HG02678 (cell line): ENCODE measurements around the gene FMNL2.
A peak's percentile ranks its signal among the peaks of the same experiment; 100 is the strongest.

Experiments used
- ATAC-seq: cut with Tn5 transposase; IDR thresholded peaks from one replicate; pipeline ENCODE4 v1.9.1; 2021; ENCODE audit warnings: mild to moderate bottlenecking, moderate library complexity; ENCODE audit not compliant: unreplicated experiment

The FMNL2 gene

GRCh38 chr2:152569186-152569585 lies 234.2 kb downstream of the FMNL2 start:
- ATAC-seq: no peak

- no peak for ATAC-seq
Observed at GRCh38 chr2:152571048-152571766, 236.2 kb downstream of the FMNL2 start.

DNA sequence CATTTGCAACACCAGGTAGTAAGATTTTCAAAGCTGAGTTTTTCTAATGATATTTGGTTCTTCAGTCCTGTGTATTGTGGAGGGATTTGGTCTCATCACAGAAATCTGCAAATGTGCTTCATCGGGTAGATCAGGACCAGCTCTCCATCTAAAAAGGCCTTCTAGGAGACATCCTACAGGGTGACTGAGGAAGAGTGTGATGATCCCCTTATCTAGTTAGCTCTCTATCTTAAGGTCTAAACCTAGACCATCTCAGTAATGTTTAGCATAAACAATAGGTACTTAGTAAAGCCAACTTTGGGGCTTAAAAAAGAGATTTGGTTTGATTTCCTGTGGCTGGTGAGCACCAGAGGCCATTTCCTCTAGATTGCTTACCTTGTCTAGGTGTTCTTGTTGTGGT lies 237.1 kb downstream of the FMNL2 start:
- ATAC-seq: no peak

- peak; percentile 89 for ATAC-seq
Observed at GRCh38 chr2:152573168-152573567, 238.2 kb downstream of the FMNL2 start.

GRCh38 chr2:152577579-152577978 lies 242.6 kb downstream of the FMNL2 start:
- ATAC-seq: no peak

- no peak for ATAC-seq
Observed at GRCh38 chr2:152578573-152578972, 243.6 kb downstream of the FMNL2 start.

DNA sequence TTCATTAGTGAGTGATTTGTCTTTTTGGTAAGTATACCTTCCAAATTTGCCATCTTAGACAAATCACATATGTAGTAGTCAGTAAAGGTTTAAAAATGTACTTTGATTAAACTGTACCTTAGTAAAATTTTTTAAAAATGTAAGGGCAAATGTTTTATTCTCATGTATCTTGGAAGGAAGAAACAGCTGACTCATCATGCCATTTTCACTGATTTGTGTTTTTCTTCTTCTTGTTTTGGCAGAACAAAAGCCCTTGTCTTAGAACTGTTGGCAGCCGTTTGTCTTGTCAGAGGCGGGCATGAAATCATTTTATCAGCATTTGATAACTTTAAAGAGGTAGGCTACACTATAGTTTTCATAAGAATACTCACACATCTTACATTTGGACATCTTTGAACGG lies 245.7 kb downstream of the FMNL2 start:
- ATAC-seq: no peak

DNA sequence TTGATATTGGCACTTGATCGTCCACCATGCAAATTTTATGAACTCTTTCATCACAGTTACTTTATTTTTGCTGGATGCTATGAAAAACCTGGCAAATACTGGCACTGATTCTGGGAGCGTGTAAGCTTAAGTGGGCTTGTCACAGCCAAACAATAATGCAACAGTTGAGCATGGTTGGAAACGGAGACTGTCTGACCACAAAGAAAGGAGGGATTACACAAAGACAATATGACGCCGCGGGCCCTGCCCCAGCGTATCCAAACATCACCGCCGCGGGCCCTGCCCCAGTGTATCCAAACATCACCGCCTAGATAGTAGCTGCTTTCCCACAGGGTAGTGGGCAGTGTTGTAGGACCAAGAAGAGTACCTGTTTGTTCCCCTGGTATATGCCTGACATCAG lies 246.4 kb downstream of the FMNL2 start:
- no peak for ATAC-seq

DNA sequence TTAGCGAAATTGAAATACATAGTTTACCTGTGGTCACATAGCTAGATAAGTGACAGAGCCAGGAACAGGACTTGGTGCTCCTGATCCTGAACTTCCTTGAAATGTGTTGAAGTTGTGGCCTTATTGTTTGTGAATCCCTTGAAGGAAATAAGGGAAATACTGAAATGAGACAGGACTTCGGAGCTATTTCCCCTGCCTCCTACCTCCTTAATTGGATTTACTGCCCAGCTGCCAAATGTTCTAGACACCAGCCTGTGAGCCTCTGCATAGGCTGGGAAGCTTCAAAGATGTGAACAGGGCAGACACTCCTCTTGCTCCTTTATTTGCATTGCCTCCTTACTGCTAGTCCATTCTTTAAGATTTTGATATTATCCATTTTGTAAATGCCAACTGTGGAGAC lies 247.1 kb downstream of the FMNL2 start:
- ATAC-seq: no peak

GRCh38 chr2:152583512-152584229 lies 248.7 kb downstream of the FMNL2 start:
- ATAC-seq: no peak

GRCh38 chr2:152584301-152584700 lies 249.3 kb downstream of the FMNL2 start:
- ATAC-seq: no peak

DNA sequence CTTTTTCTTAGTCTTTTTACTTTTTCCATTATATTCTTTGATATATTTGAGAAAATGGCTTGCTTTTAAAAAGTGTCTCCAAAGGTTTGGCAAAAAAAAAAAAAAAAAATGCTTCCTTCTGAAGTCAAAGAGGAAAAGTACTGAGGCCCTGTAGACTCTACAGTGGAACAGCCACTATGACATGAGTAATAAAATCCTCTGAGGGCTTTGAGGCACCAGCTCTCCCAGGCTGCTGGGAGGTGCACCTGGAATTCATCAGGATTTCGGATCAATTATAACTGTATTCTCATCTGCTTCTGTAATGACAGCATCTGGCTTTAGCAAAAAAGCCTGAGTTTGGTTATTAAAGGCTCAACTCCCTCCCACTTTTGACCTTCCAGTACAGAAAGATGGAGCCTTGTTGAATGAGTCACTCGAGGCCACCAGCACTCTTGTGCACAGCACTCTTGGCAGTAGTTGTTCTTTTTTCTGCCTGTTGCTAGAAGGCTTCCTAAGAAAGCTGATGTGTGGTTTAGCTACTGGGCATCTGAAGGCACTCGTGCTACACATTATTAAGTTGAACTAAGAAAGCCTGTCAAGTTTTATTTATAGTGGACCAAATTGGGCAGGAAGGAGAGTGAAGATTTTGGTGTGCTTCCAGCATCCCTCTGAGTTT lies 251.0 kb downstream of the FMNL2 start:
- ATAC-seq: no peak

DNA sequence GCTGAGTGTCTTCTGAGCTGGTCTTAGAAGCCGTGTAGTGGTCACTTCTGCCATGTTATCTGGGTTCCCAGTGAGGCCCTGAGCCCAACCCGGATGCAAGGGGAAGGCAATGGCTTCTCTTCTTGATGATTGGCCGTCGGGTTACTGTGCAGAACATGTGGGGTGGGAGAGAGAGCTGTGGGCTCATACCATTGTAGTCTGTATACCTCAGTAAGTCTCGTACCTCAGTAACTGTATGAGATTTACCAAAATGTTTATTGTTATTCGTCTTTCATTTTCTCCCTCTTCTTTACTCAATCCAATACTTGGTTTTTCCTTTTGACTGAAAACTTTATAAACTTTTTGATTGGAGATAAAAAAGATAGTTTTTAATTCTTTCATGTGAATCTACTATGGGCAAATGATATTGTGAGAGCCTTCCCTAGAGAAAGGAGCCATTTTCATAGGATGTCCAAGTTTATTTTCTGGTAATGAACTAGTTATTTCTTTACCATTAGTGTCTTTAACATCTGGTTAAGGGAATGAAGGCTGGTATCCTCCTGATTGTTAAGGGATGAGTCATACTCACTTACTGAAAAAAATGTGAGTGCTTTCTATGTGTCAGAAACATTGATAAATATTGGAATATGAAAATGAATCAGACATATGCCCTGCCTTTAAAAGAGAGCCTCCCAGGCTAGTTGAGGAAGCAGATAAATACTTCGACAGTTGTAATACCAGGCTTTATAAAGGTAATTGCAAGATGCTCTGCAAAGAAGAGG lies 252.4 kb downstream of the FMNL2 start:
- ATAC-seq: no peak

DNA sequence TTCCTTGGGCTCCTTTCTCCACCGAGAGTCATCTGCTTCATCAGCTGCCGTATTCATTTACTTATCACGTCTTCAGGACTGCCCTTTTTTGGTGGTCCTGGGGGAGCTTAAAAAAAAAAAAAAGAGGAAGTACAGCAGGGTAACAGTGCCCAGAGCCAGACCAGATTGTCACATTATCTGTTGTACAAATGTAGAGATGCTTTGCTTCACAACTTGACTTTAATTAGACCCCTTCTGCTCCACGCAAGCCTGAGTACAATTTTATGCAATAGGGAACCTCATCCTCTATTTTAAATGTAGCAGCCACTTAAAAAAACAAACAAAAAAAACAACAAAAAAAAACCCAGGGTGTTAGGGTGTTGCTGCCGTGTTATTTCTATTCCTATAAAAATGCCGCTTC lies 254.0 kb downstream of the FMNL2 start:
- no peak for ATAC-seq

- peak; percentile 83 for ATAC-seq
Observed at GRCh38 chr2:152594022-152594766, 259.2 kb downstream of the FMNL2 start.

GRCh38 chr2:152594792-152595191 lies 259.8 kb downstream of the FMNL2 start:
- ATAC-seq: no peak

- ATAC-seq: no peak
Observed at GRCh38 chr2:152598975-152599759, 264.2 kb downstream of the FMNL2 start.

DNA sequence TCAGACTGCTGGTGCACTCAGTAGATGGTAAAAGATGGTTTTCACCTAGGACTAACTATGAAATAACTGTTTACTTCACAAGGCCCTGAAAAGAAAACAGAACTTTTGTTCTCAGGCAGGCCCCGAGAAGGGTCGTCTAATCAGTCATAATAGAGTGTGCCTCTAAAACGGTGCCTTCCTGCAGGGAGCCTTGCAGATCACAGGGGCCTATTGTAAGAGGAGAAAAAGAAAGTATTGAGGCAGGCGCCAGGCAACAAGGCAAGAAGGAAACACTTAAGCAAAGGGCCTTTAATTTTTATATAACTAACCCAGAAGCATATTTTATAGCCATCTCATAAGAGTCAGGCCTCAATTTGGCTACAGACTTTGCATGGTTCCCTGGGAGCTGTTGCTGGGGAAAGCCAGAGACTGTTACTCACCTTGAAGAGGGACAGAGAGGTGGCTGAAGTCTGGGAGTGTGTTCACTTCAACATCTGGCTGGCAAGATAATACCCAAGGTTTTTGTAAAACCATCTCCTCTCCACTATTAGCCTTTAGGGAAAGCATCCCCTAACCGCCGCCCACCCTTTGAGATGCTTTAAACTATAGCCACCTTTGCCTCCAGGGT lies 265.2 kb downstream of the FMNL2 start:
- no peak for ATAC-seq

DNA sequence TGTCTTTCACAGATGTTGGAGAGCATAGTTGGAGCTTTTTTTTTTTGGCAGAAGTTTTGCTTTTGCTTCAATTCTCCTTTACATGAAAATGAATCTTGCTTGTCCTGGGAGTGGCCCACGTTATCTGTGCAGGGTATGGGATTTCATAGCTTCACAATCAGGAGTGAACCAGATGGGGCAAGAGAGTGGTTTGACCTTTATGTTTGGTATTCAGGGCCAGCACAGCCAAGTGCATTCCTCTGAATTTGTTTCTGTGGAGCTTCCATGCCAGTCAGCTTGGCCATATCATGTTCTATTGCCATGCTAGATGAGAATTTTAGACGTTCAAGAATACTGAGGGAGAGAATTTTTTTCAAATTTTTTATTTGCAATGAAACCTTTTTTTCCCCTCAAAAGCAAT lies 265.7 kb downstream of the FMNL2 start:
- ATAC-seq: no peak
